GM19025 (cell line): ENCODE data around the gene BTBD1.
"Not testable (repeated sequence)": the region's sequence is repeated elsewhere in the genome, so short reads cannot be mapped to it uniquely, and the experiment has no call there.

Source experiments
- ATAC-seq: cut with Tn5 transposase; IDR thresholded peaks from one replicate; pipeline ENCODE4 v1.9.1; 2021; ENCODE audit warnings: mild to moderate bottlenecking, low read depth, moderate library complexity; ENCODE audit not compliant: unreplicated experiment

The BTBD1 gene

GRCh38 chr15:83062768-83063180, 4.3 kb downstream of the BTBD1 start:
- ATAC-seq: no peak

GRCh38 chr15:83061680-83062079, 5.4 kb downstream of the BTBD1 start:
- ATAC-seq: no peak

- no peak for ATAC-seq
Observed at GRCh38 chr15:83057696-83058376, 9.2 kb downstream of the BTBD1 start.

- no peak for ATAC-seq
Observed at GRCh38 chr15:83057002-83057401, 10.1 kb downstream of the BTBD1 start.

- ATAC-seq: no peak
Observed at GRCh38 chr15:83053151-83053550, 13.9 kb downstream of the BTBD1 start.

- no peak for ATAC-seq
Observed at GRCh38 chr15:83046558-83047127, 20.4 kb downstream of the BTBD1 start.

- no peak for ATAC-seq
Observed at GRCh38 chr15:83044156-83044555, 22.9 kb downstream of the BTBD1 start.

GRCh38 chr15:83039206-83039605, 27.8 kb downstream of the BTBD1 start:
- no peak for ATAC-seq

GRCh38 chr15:83036253-83036652, 30.8 kb downstream of the BTBD1 start:
- no peak for ATAC-seq

GRCh38 chr15:83031234-83031633, 35.8 kb downstream of the BTBD1 start:
- not testable (repeated sequence) for ATAC-seq

- no peak for ATAC-seq
Observed at GRCh38 chr15:83030021-83030420, 37.0 kb downstream of the BTBD1 start.

- no peak for ATAC-seq
Observed at GRCh38 chr15:83018436-83018835, 48.6 kb downstream of the BTBD1 start.

GRCh38 chr15:83016906-83017305, 50.1 kb downstream of the BTBD1 start:
- ATAC-seq: no peak

GRCh38 chr15:83015361-83015760, 51.7 kb downstream of the BTBD1 start:
- ATAC-seq: no peak

GRCh38 chr15:83014205-83014653, 52.8 kb downstream of the BTBD1 start:
- ATAC-seq: no peak

GRCh38 chr15:83012636-83013035, 54.4 kb downstream of the BTBD1 start:
- no peak for ATAC-seq

- ATAC-seq: no peak
Observed at GRCh38 chr15:83012076-83012426, 55.0 kb downstream of the BTBD1 start.

GRCh38 chr15:83011271-83012075, 55.6 kb downstream of the BTBD1 start, which contains the start of gene C15orf40:
Gene C15orf40, minus strand, starts transcription at chr15:83011639. Its CDS starts 32 bp downstream, at chr15:83011607.
- ATAC-seq: peak; percentile 85

- ATAC-seq: peak; percentile 50
Observed at GRCh38 chr15:83010709-83011270, 56.3 kb downstream of the BTBD1 start.

GRCh38 chr15:83000672-83001031, 66.4 kb downstream of the BTBD1 start:
- ATAC-seq: not testable (repeated sequence)
